AG04450 (cell line): Measurements from ENCODE around the gene DUOX1. TPM values are rescaled to one million over a fixed set of nuclear protein-coding genes. Genes with fewer than 3 reads are reported as not detected.

Experiments used
- CTCF ChIA-PET: fragments of 300-600, 350-600 bp; formaldehyde crosslinking; extraction: SDS; loops from one replicate; lab custom pipeline; 2022; ENCODE audit warnings: antibody characterized with exemption, inconsistent platforms; lab: Charles Lee
- POLR2A ChIA-PET: fragments of 350-600 bp; formaldehyde crosslinking; extraction: SDS; loops from one replicate; lab custom pipeline; 2021; ENCODE audit warnings: antibody characterized with exemption, inconsistent platforms; lab: Yijun Ruan, JAX
- DNase-seq: peaks from one replicate; pipeline ENCODE4 v3.0.0-alpha.2; 2011; ENCODE audit warnings: low read depth, low spot score
- H3K27ac ChIP-seq: one replicate; pipeline ENCODE4 v1.5.1; 2012; ENCODE audit warnings: low read depth, low read length, control low read depth
- H3K27me3 ChIP-seq: one replicate; pipeline ENCODE4 v1.6.0; 2012; ENCODE audit warnings: low read length; ENCODE audit not compliant: control insufficient read depth, insufficient read depth
- H3K4me3 ChIP-seq: 2 replicates; pipeline ENCODE4 v1.5.1; 2011; ENCODE audit warnings: mild to moderate bottlenecking, low read depth, low read length, control low read depth
- H3K9me3 ChIP-seq: 2 replicates; pipeline ENCODE4 v1.5.1; 2012; ENCODE audit warnings: low read length; ENCODE audit not compliant: control insufficient read depth, insufficient read depth
- CTCF ChIP-seq: IDR thresholded peaks from 2 replicates; pipeline ENCODE4 v1.5.1; 2011; ENCODE audit warnings: low read depth, low read length, control low read depth, inconsistent platforms
- polyA plus RNA-seq: library from polyadenylated mRNA; depleted of rRNA; stranded (reverse); fragments of >200 nt; gene quantifications from 2 replicates; pipeline ENCODE4 v1.2.3, GENCODE V29; 2011

DUOX1 gene
- polyA plus RNA-seq, 1 experiment: not detected

DNA sequence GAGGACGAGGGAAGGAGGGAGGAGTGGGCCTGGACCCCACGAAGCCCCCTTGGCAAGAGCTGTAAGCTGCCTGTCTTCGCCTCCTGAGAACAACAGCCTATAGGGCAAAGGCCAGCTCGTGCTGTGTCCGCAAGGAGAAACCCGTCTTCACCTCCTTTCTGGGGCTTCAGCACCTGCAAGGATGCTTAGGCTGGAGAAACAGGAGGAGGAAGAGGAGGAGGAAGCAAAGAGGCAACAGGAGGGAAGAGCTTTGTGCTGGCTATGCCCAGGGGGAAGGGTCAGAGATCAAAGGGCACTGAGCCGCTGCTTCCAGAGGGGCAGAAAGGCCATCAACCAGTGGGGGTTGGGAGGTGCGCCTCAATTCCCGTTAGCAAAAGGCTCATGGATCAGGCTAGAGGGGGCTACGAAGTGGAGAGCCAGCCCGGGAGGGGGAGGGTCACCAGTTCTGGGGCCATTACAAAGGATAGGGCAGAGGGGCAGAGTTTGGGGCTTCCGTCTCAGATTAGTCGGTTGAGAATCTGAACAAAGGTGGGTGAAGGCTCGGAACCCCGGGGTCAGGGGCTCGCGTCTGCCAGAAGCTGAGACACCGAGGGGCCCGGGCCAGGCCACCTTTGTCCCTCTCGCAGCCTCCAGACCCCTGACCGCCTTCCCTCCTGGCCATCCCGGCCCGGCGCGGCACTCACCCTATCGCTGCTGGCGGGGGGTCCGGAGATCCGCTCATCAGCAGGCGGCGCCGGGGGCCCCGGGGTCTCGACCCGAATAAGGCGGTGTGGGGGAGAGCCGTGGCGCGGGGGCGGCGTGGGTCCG, 57.2 kb downstream of the DUOX1 start:
- peaks cover 17% of the 10 kb centered on the region for H3K27me3 ChIP-seq
- CTCF ChIA-PET: interaction anchor here (0.9 to 5.2 kb wide), 9 partner anchors 12 to 244 kb away, joined by 3 to 38 read pairs (median 4); no protein-coding TSS in a partner anchor
- no peak for TF ChIP-seq CTCF
- peak overlapping the region; percentile 76 for H3K4me3 ChIP-seq
- POLR2A ChIA-PET: interaction anchor here (1.1 kb wide), 2 partner anchors 11 to 13 kb away, joined by 3 read pairs; no protein-coding TSS in a partner anchor
- H3K9me3 ChIP-seq: no peaks in the 10 kb centered on the region
- DNase-seq: no peak
- H3K27ac ChIP-seq: no peak overlapping the region

- Histone ChIP-seq H3K9me3 (no peaks in the 10 kb centered on the region), H3K27me3 (peaks cover 17% of the 10 kb centered on the region), H3K4me3 (peak overlapping the region; percentile 76), H3K27ac (no peak overlapping the region)
- DNase-seq: no peak
- ChIA-PET POLR2A (interaction anchor here (1.1 kb wide), 2 partner anchors 11 to 13 kb away, joined by 3 read pairs; no protein-coding TSS in a partner anchor), CTCF (interaction anchor here (1.0 to 5.2 kb wide), 2 partner anchors 11 to 24 kb away, joined by 4 to 38 read pairs; no protein-coding TSS in a partner anchor)
- TF ChIP-seq CTCF: no peak
Observed at GRCh38 chr15:45187578-45187893, 57.7 kb downstream of the DUOX1 start.

- no peaks in the 10 kb centered on the region for H3K9me3 ChIP-seq
- H3K27ac ChIP-seq: no peak within 1 kb of the TSS
- ChIA-PET POLR2A (interaction anchor here (0.7 to 1.1 kb wide), 3 partner anchors 10 to 32 kb away, joined by 3 to 4 read pairs (median 3); no protein-coding TSS in a partner anchor), CTCF (interaction anchor here (1.0 to 5.2 kb wide), 2 partner anchors 10 to 24 kb away, joined by 4 to 38 read pairs; no protein-coding TSS in a partner anchor)
- DNase-seq: peak; percentile 21
- H3K27me3 ChIP-seq: peaks cover 17% of the 10 kb centered on the region
- TF ChIP-seq CTCF: no peak
- H3K4me3 ChIP-seq: peak within 1 kb of the TSS; percentile 76
Observed at GRCh38 chr15:45187894-45188830, 58.4 kb downstream of the DUOX1 start, which contains the start of gene SHF. Gene SHF (minus strand): TSS chr15:45187966. CDS start chr15:45187951, 15 bp downstream.

- POLR2A ChIA-PET: interaction anchor here (0.7 to 1.0 kb wide), 2 partner anchors 11 to 34 kb away, joined by 3 to 6 read pairs; no protein-coding TSS in a partner anchor
Observed at GRCh38 chr15:45197512-45197911, 67.7 kb downstream of the DUOX1 start.

More at GRCh38 chr15:45197512-45197911, 67.7 kb downstream of the DUOX1 start:
- Histone ChIP-seq H3K27ac (no peak overlapping the region), H3K27me3 (no peaks in the 10 kb centered on the region), H3K9me3 (no peaks in the 10 kb centered on the region), H3K4me3 (no peak overlapping the region; the same call in 1 of the 2 replicates)
- DNase-seq: no peak
- CTCF ChIA-PET: interaction anchor here (0.7 to 3.7 kb wide), 10 partner anchors 10 to 440 kb away, joined by 3 to 38 read pairs (median 4); partner anchors contain the start of genes DUOXA2 and SHF
- TF ChIP-seq CTCF: no peak
